GM21619 (cell line): ENCODE results near the gene LY86.

ENCODE experiments used
- ATAC-seq: cut with Tn5 transposase; IDR thresholded peaks from one replicate; pipeline ENCODE4 v1.9.1; 2021; ENCODE audit not compliant: unreplicated experiment

Gene LY86

DNA sequence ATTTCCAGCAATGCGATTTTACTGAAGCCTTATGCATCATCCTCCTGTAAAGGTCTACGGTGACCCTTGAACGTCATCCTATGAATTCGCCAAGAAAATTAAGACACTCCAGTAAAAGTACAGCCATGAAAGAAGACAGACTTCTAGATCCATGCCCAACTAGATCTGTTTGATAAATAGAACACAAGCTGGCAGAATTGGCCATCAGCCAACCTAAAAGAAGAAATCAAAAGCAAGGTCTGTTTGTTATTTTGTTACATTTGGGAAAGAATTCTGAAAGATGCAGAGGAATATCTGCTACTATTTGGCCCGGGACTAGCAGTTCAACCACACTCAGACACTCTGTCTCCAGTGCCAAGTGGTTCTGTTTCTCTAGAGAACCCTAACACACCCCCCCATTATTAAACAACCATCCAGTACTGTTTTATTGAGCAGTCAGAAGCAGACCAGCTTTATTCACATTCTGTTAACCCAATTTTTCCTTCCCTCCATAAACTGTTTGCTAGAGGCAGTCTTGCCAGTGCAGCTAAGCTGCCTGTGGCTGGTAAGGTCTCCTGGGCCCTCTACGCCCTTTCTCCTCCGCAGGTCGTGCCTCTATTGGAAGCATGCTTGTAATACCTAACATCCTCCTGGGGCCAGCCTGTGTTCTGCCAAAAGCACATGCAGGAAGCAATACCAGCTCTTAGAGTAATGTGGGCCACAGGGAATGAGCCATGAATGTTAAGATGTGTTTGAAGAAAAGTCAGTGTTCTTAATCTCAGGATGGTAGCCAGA is 30.7 kb downstream of the LY86 start:
- ATAC-seq: no peak

DNA sequence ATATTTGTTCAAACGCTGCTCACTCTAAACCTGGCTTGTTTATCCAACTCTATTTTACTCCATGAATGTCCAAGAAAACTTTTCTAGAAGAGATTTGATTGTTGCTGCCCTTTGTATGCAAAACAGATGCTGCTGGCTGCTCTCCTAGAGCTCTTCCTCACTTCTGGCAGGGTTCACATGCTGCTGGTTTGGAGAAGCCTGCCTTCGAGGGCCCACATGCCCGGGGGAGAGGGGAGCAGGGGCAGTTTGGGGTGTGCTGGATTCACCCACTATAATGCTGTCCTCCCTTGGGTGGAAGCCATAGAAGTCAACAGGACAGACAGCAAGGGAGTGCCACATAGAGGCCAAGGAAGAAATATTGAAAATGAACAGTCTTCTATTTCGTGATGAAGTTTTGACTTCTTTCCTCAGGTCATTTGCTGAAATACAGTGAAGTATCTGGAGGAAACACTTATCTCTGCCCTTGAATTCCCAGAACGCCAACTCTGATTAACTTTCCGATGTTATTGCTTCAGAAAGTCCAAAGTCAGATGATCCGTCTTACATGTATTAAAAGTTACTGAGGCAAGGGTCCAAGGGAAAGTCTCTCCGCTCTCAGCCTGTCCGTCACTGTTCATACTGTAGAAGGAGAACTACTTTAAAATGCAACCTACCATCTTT is 32.4 kb downstream of the LY86 start:
- ATAC-seq: no peak

DNA sequence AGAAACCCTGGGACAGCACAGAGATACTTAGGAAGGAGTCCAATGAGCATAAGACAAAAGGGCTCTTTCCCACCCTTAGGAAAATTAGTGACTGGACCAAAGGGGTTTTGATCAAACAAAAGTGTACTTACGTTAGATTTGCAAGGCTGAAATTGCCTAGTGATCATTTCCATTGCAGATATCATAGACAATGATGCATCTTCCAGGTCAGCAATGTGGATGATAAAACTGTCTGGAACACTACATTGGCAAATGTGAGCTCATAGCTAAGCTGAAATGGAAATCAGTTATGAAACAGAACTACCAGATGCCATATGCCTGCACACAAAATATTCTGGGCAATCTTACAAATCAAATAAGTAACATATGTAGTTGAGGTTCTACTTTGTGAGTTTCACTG is 34.0 kb downstream of the LY86 start:
- ATAC-seq: no peak

DNA sequence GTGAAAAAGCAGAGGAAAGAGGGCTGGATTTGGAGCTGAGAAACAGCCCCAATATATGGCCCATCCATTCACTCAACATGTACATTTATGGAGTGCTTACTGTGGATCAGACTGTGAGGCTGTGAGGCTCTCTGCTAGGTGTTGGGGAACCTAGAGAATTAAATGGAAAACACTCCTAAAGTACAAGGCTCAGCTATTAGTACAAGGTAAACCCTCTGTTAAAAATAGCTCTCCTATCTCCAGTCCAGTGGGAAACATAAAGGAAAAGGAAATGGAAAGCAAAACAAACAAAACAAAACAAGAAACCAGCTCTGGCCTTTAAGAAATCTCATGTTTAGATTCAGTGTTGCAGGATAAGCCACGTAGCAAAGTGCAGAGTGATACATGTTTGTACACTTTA is 35.0 kb downstream of the LY86 start:
- no peak for ATAC-seq

DNA sequence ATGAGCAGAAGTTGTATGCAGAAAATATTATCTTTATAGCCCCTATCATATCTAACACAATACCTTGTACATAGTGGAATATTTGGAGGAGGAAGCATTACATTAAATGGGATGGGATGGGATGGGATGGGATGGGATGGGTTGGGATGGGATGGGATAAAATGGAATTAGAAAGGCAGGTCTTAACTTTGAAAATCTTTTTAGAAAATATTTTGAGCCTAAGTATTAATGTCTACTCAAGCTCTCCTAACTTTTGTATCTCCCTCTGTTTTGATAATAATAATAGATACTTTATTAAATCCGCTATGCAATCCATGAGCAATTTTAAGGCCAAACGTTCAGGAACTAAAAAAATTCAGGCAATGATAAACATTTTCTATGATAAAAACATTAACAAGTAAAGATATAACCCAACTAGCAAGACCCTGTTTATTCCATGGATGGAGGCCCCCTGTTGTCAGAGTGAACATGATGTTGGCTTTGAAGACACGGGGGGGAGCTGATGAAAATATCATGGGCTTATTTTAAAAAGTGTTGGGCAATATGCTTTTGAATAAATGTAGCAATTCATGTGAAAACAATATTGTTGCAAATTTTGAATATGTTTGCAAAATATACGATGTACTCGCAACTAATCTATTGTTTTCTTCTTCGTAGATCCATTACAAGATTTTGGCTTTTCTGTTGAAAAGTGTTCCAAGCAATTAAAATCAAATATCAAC is 35.9 kb downstream of the LY86 start:
- ATAC-seq: no peak

DNA sequence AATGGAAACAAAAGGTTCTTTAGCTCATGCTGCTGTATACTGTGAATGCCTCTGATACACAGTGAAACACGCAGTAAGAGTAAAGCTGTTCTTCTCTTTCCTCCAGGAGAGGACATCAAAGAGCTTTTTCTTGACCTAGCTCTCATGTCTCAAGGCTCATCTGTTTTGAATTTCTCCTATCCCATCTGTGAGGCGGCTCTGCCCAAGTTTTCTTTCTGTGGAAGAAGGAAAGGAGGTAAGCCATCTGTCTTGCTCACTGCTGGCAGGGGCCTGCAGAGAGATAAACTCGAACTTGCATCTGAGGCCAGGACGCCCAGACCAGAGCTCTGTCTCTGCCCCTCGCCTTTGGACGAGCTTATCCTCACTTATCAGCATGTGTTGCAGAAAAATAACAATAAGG is 37.7 kb downstream of the LY86 start:
- no peak for ATAC-seq

DNA sequence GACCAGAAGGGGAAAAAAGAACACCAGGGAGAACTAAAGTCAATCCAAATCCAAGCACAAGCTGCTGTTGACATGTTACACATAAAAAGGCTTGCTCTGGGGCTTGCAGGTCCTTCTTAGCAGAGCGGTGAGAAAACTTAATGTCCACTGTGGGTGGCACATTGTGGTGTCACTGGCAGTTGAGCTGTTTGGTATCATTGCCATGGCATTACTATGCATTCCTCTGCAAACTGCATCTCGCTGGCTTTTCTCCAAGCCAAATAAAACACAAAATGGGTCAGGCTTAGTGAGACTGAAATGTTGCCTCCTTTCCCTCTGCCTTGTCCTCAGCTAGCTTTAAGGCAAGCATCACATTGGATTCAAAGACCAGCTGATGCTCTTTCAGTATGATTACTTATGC is 40.9 kb downstream of the LY86 start:
- no peak for ATAC-seq

DNA sequence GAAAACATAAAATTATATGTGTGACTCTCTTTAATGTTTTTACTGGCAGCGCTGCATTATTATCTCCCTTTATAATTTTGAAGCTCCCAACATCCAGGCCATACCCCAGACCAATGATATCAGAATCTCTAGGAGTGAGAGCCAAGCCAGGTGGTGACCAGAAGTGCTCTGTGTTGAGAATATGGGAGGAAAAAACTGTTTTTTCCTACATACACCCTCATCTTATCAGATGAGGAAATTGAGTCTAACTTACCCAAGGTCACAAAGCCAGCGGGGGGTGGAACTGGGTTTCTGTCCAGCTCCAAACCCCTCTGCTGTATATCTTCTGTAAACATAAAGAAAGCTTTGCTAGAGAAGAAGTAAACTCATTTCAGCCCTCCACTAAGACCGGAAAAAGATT is 42.5 kb downstream of the LY86 start:
- ATAC-seq: no peak

DNA sequence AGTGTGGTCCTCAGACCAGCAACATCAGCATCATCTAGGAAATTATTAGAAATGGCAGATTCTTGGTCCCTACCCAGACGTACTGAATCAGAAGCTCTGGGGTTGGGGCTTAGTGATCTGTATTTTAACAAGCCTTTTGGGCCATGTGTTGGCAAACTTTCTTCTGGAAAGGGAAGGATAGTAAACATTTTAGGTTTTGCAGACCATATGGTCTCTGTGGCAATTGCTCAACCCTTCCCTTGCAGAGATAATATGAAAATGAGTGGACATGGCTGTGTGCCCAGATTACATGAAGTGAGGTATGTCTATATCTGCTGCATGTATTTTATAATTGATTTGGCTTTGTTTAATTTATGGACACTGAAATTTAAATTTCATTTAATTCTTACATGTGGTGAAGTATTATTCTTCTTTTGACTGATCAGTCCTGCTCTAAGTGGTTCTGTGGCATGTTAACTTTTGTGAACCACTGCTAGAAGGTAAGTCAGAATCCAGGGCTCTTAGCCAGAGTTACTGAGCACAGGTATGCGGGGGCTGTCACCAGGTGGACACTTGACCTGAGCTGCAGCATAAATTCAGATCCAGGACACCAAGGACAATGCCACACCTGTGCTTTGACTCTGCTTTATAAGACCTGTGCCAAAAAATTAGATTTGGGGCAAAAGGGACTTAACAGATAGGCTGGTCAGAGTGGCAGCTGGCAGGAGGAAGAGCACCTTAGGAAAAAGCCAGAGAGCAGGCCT is 43.2 kb downstream of the LY86 start:
- ATAC-seq: no peak

DNA sequence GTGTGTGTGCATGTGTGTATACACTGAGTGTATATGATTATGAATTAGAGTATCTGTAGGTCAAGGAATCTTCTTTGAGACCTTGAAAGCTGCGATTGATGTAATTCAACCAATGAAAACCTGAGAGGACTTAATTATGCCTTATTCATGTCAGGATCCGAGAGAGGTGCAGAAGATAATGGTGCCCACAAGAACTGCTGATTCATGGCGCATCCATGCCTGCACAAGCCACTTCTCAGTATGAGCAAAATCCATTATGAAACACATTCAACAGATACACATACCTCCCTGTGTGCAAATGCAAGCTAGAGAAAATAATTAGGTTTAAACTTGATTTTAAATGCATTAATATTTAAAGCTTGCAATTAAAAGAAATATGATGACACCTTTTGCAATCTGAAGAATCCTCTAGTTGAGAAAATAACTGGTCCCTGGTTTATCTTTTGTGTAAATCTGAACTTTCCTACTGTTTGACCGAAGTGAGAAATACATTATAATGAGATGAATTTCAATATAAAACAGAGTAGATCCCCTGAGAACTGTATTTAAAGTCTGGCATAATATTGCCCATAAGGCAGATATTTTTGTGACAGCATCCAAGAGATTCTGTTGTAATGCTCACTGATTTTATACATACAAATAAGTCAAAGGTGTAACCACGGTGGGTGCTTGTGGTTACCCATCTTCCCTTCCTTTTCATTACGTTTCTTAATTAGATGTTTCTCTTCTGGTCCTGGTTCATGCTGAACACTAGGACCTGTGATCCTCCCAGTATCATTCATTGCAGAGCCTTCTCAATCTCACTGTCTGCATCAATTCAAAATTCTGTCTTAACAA is 45.6 kb downstream of the LY86 start:
- no peak for ATAC-seq

DNA sequence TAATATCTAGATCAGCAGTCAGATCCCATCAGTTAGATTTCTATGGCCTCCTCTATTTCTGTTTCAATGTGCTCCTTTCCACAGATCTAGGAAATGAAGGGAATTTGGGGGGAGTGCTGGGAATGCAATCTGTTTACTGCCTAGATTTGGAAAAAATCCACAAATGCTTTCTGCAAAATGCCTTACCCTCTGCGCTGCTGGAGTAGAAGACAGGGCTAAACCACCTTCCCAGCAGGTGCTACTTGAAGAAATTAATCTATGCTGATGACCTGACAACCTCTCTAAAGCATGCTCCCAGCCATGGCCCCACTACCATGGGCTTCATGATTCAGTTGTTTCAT is 46.2 kb downstream of the LY86 start:
- no peak for ATAC-seq

DNA sequence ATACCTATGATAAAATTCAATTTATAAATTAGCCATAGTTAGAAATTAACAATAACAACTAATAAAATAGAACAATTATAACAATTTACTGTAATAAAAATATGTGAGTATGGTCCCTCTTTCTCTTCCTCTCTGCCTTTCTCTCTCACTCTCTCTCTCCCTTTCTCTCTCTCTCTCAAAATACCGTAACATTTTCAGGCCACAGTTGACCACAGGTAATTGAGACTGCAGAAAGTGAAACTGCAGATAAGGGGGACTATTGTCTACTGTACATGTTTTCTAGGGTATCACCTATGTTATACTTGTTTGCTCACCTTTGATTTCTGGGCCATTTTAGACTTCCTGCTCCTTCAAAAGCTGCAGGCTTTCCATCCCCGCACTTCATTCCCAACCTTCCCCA is 46.8 kb downstream of the LY86 start:
- ATAC-seq: no peak

DNA sequence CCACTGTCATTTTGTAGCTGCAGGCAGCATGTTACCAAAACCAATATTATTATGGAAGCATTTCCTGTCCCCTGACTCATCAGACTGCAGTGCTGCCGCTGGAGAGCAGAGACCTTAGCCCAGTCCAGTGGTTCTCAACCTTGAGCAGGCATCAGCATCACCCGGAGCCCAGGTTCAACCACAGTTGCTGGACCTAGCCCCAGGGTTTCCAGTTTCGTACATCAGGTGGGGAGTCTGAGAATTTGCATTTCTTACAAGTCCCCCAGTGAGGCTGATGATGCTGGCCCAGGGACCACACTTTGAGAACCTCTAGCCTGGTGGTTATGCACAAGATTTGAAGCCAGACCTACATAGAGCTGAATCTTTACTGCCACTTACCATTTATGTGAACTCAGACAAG is 47.3 kb downstream of the LY86 start:
- ATAC-seq: peak; percentile 63

DNA sequence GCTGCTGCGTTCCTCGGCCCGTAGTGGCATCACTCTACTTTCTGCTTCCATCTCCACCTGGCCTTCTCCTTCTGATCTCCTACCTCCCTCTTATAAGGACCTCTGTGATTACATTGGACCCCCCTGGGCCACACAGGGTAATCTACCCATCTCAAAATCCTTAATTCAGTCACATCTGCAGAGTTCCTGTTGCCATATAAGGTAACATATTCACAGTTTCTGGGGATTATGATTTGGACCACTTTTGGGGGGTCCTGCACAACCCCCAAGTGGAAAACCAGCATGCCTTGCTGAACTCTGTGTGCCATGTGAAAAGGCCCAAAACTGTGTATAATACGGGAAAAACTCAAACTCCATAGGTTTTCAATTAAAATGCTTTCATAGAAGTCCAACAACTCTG is 51.1 kb downstream of the LY86 start:
- no peak for ATAC-seq

DNA sequence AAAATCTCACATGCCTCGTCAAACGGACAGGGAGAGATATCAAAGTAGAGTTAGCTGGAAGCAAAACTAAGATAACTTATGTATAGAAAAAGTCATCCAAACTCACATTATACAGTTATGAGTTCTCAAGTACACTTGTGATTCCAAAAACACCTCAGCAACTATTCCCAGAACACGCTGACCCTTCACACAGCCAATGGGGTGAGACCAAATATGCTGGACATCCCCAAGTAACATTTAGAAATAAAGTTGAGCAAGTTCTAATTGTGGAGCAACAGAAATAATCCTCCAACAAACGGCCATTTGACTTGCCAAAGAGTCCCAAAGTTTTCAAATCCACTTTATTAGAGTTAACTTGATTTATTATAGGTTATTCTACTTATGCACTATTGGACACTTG is 52.4 kb downstream of the LY86 start:
- no peak for ATAC-seq

DNA sequence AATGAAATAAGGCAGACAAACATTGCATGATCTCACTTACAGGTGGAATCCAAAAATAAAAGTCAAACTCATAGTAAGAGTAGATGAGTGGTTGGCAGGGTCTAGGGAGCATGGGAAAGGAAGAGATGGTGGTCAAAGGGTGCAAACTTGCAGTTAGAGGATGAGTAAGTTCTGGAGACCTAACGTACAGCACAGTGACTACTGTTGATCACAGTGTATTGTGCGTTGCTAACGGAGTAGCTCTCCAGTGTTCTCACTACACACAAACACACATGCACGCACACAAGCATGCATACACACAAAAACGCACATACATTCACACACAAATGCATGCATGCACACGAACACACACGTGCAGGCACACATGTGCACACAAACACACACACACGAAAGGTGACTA is 54.9 kb downstream of the LY86 start:
- ATAC-seq: peak; percentile 84

DNA sequence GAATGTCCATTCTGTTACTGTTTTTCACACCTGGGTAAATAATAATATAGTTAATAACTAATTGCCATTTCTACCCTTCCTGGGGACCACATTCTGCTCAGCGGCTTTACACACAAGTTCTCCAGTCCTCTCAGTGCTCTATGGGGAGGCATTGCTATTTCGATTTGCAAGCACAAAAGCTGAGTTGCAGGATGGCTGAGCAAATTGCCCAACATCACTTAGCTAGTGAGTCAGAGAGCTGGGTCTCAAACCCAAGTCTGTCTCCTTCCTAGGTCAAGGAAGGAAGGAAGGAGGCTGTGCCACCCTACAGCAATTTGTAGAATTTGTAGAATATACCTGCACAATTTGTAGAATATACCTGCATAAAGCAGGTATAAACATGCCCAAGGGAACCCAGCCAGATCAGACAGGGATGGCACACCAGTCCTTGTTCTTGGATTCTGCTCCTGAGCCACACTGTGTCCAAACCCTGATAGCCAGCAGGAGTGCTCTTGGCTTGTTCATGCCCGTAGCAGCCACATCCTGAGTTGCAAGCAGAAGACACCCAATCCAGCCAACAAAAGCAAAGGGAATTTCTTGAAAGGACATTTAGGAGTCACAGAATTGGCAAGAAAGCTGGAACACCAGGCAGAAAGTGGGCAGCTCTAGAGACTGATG is 56.9 kb downstream of the LY86 start:
- no peak for ATAC-seq

DNA sequence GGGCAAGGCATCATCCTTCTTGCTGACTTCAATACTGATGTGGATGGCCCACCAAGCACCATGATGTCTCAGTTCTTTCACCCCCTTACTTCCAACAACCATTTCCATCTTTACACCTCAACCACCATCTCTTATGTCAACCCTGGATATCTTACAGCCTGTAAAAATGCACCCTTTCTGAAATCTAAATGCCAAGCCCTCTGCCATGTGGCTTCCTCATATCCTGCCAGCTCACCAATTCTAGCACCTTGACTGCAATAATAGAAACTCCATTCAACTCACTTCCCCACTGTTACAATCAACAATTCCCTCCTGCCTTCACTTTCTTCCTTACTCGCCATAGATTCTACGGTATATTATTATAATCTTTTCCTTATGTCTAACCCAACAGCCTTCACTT is 57.9 kb downstream of the LY86 start:
- ATAC-seq: no peak

DNA sequence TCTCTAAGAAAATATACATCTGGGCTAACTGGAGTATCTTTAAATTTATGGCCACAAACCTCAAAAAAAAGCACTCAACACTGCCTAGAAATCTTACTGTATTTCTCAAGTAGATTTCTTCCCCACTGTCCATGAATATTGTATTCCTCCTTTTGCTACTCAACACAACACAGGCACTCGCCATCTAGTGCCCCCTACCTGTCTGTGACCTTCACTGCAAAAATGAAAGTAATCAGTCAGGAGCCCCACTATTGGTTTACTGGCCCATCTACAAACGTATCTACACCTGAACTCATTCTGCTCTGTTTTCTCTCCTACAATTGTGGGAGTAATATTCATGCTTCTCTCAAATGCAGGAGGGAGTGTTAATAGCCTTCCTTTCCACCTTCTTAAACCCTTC is 58.3 kb downstream of the LY86 start:
- ATAC-seq: no peak

DNA sequence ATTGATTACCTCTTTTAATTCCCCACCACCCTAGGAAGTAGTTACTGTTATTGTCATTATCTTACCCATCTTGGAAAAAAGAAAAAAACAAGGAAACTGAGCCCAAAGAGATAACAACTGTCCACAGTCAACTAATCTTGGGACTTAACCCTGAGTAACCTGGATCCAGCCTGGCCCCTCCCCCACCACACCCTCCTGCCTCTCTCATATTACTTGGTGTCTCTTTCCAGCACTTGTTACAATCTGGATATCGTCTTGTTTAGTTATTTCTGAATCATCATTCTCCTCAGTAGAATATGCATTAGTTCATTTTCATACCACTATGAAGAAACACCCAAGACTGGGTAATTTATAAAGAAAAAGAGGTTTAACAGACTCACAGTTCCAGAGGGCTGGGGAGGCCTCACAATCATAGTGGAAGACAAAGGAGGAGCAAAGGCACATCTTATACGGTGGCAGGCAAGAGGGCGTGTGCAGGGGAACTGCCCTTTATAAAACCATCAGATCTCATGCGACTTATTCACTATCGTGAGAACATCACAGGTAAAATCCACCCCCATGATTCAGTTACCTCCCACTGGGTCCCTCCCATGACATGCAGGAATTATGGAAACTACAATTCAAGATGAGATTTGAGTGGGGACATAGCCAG is 60.3 kb downstream of the LY86 start:
- ATAC-seq: no peak
